Keratinocyte (primary cell): ENCODE measurements around the gene NBEA. TPM values are rescaled to one million over a fixed set of nuclear protein-coding genes. Genes with fewer than 3 reads are reported as not detected.

ENCODE experiments used
- DNase-seq: peaks from one replicate; pipeline ENCODE4 v3.0.0-alpha.2; 2011; ENCODE audit warnings: low read depth, missing footprints, low spot score
- FAIRE-seq: peaks from 2 replicates; lab custom pipeline; 2011; peaks lifted over from hg19 to GRCh38; lab: Jason Lieb, UNC
- H2AFZ ChIP-seq: 2 replicates; pipeline ENCODE4 v1.6.0; 2012; ENCODE audit warnings: low read length, control low read depth, inconsistent platforms; ENCODE audit not compliant: control insufficient read depth
- H3K27ac ChIP-seq: 2 replicates; pipeline ENCODE4 v1.5.1; 2011; ENCODE audit warnings: low read length; ENCODE audit not compliant: control insufficient read depth, insufficient read depth
- H3K27me3 ChIP-seq: 3 replicates; pipeline ENCODE4 v1.6.0; 2011; ENCODE audit warnings: low read length; ENCODE audit not compliant: control insufficient read depth, insufficient read depth; ENCODE audit errors: extremely low read depth
- H3K36me3 ChIP-seq, 2 experiments: 2 replicates in 1 of 2; 3 replicates in 1 of 2; pipeline ENCODE4 v1.5.1; 2011; ENCODE audit warnings: low read length in 2 of 2, mild to moderate bottlenecking in 1 of 2; ENCODE audit not compliant: control insufficient read depth in 2 of 2, insufficient read depth in 2 of 2; ENCODE audit errors: extremely low read depth in 1 of 2
- H3K4me1 ChIP-seq: 3 replicates; pipeline ENCODE4 v1.5.1; 2011; ENCODE audit warnings: low read length; ENCODE audit not compliant: control insufficient read depth, insufficient read depth; ENCODE audit errors: extremely low read depth
- H3K4me2 ChIP-seq: 3 replicates; pipeline ENCODE4 v1.6.0; 2011; ENCODE audit warnings: low read depth, low read length; ENCODE audit not compliant: control insufficient read depth, insufficient read depth; ENCODE audit errors: extremely low read depth
- H3K4me3 ChIP-seq, 3 experiments: fragments of 200-600 bp in 1 of 3; sonication (generic) in 1 of 3; 2 replicates in 2 of 3; 3 replicates in 1 of 3; pipeline ENCODE4 v1.5.1; 2011 to 2016; ENCODE audit warnings: low read length in 3 of 3, mild to moderate bottlenecking in 3 of 3, control low read depth in 2 of 3, inconsistent platforms in 1 of 3, low read depth in 1 of 3, mixed read lengths in 1 of 3, mixed run types in 1 of 3, moderate library complexity in 1 of 3; ENCODE audit not compliant: control insufficient read depth in 2 of 3, insufficient read depth in 2 of 3; ENCODE audit errors: extremely low read depth in 1 of 3
- H3K79me2 ChIP-seq: 2 replicates; pipeline ENCODE4 v1.6.0; 2012; ENCODE audit warnings: low read length; ENCODE audit not compliant: control insufficient read depth, insufficient read depth
- H3K9ac ChIP-seq: 3 replicates; pipeline ENCODE4 v1.6.0; 2011; ENCODE audit warnings: low read length; ENCODE audit not compliant: control insufficient read depth, insufficient read depth; ENCODE audit errors: extremely low read depth
- H3K9me1 ChIP-seq: 3 replicates; pipeline ENCODE4 v1.6.0; 2011; ENCODE audit warnings: low read length; ENCODE audit not compliant: control insufficient read depth, insufficient read depth; ENCODE audit errors: extremely low read depth
- H3K9me3 ChIP-seq: 2 replicates; pipeline ENCODE4 v1.5.1; 2012; ENCODE audit warnings: low read depth, low read length; ENCODE audit not compliant: control insufficient read depth
- H4K20me1 ChIP-seq: 3 replicates; pipeline ENCODE4 v1.6.0; 2011; ENCODE audit warnings: low read length; ENCODE audit not compliant: control insufficient read depth, insufficient read depth; ENCODE audit errors: extremely low read depth
- CTCF ChIP-seq, 3 experiments: IDR thresholded peaks in 1 of 3; conservative IDR thresholded peaks in 1 of 3; optimal IDR thresholded peaks in 1 of 3; 2 replicates in 2 of 3; 3 replicates in 1 of 3; pipeline versions ENCODE3 to v1.5.1; 2011; ENCODE audit warnings: low read length in 3 of 3, mild to moderate bottlenecking in 3 of 3, moderate library complexity in 2 of 3, control low read depth in 1 of 3, inconsistent platforms in 1 of 3; ENCODE audit not compliant: insufficient read depth in 2 of 3; ENCODE audit errors: extremely low read depth in 1 of 3
- EZH2 ChIP-seq: IDR thresholded peaks from one replicate; pipeline ENCODE4 v1.6.1; 2012; ENCODE audit warnings: inconsistent platforms, mild to moderate bottlenecking, low read length, moderate library complexity
- dilution Hi-C: fragments of 300-500 bp; cut with MboI; formaldehyde crosslinking; loops from one replicate; pipeline ENCODE4 v1.7.0; 2020; ENCODE audit warnings: low sequenced_read_pairs; ENCODE audit not compliant: extremely low pct_ligation_motif_present
- polyA plus RNA-seq, 5 experiments: library from polyadenylated mRNA; depleted of rRNA in 3 of 5; stranded (reverse) in 3 of 5; stranded (forward) in 1 of 5; unstranded in 1 of 5; fragments of >200 nt; gene quantifications; 1 replicate in 1 of 5; 2 replicates in 3 of 5; 3 replicates in 1 of 5; pipeline versions ENCODE4 v1.2.1 to v1.2.3, GENCODE V29; 2011 to 2012; ENCODE audit warnings: missing spikeins in 2 of 5, low read depth in 1 of 5, low replicate concordance in 1 of 5

NBEA gene
- polyA plus RNA-seq, 1 donor (not counting 4 experiments of a cell fraction or from before 2014, with no cell fraction given): 0.05 TPM

GRCh38 chr13:35092251-35092650 lies 150.2 kb downstream of the NBEA start:
- DNase-seq (no peak), FAIRE-seq (no peak)
- Histone ChIP-seq H3K36me3 (no peaks in the 10 kb centered on the region), H3K27ac (no peak overlapping the region), H3K9me1 (no peaks in the 10 kb centered on the region), H3K27me3 (no peaks in the 10 kb centered on the region), H3K9me3 (no peaks in the 10 kb centered on the region), H2AFZ (no peak overlapping the region), H3K4me3 (no peak overlapping the region), H3K4me2 (no peak overlapping the region), H3K9ac (no peak overlapping the region), H4K20me1 (no peaks in the 10 kb centered on the region), H3K4me1 (no peaks in the 10 kb centered on the region), H3K79me2 (no peaks in the 10 kb centered on the region)
- dilution Hi-C loops: no loop called here
- no peak for TF ChIP-seq EZH2
- no peak for TF ChIP-seq CTCF (optimal IDR thresholded peaks at IDR 0.05 in 1 of 3, IDR thresholded peaks at IDR 0.05 in 1 of 3, conservative IDR thresholded peaks at IDR 0.05 in 1 of 3; ENCODE audit: extremely low read depth in 1 of 3, insufficient read depth in 2 of 3, low read length in 3 of 3)

- H2AFZ ChIP-seq: no peak overlapping the region
- no peak for DNase-seq
- H3K9me1 ChIP-seq: no peaks in the 10 kb centered on the region
- H3K36me3 ChIP-seq: no peaks in the 10 kb centered on the region
- no peak overlapping the region for H3K27ac ChIP-seq
- no peaks in the 10 kb centered on the region for H3K9me3 ChIP-seq
- TF ChIP-seq CTCF (optimal IDR thresholded peaks at IDR 0.05 in 1 of 3, IDR thresholded peaks at IDR 0.05 in 1 of 3, conservative IDR thresholded peaks at IDR 0.05 in 1 of 3; ENCODE audit: extremely low read depth in 1 of 3, insufficient read depth in 2 of 3, low read length in 3 of 3) (no peak), EZH2 (no peak)
- H3K79me2 ChIP-seq: no peaks in the 10 kb centered on the region
- dilution Hi-C loops: no loop called here
- no peak overlapping the region for H3K9ac ChIP-seq
- H3K4me2 ChIP-seq: no peak overlapping the region
- no peaks in the 10 kb centered on the region for H3K4me1 ChIP-seq
- H3K27me3 ChIP-seq: no peaks in the 10 kb centered on the region
- FAIRE-seq: no peak
- no peak overlapping the region for H3K4me3 ChIP-seq
- H4K20me1 ChIP-seq: no peaks in the 10 kb centered on the region
Measured at GRCh38 chr13:35092751-35093150, 150.7 kb downstream of the NBEA start.
